ENCODE results near the gene ABCC1. TPM values are rescaled to one million over a fixed set of nuclear protein-coding genes. Genes with fewer than 3 reads are reported as not detected.
"Not testable (repeated sequence)": the region's sequence is repeated elsewhere in the genome, so short reads cannot be mapped to it uniquely, and the experiment has no call there.

The ABCC1 gene
- polyA plus RNA-seq, 1 experiment: 69.7 TPM

GRCh38 chr16:15928261-15929104, 20.9 kb upstream of the ABCC1 start:
- no peaks in the 10 kb centered on the region for H3K9me3 ChIP-seq (ENCODE audit: control insufficient read depth, insufficient read depth, low read length)
- CTCF ChIA-PET: interaction anchor here (1.5 kb wide), 1 partner anchor 53 kb away, joined by 3 read pairs; no protein-coding TSS in a partner anchor

GRCh38 chr16:15932939-15933338, 16.5 kb upstream of the ABCC1 start:
- no peak for TF ChIP-seq CTCF (IDR thresholded peaks at IDR 0.05; ENCODE audit: low read depth, low read length)
- H3K9me3 ChIP-seq (ENCODE audit: control insufficient read depth, insufficient read depth, low read length): no peaks in the 10 kb centered on the region
- POLR2A ChIA-PET: no interaction called here
- CTCF ChIA-PET: no interaction called here
- H3K27ac ChIP-seq (ENCODE audit: low read depth, low read length): no peak overlapping the region
- H3K4me3 ChIP-seq (ENCODE audit: low read depth, low read length): no peak overlapping the region
- H3K27me3 ChIP-seq (ENCODE audit: control insufficient read depth, insufficient read depth, low read length): no peaks in the 10 kb centered on the region
- DNase-seq (ENCODE audit: low read depth, low spot score): no peak

More at GRCh38 chr16:15928261-15929104, 20.9 kb upstream of the ABCC1 start:
- no peak overlapping the region for H3K27ac ChIP-seq (ENCODE audit: low read depth, low read length)
- no peaks in the 10 kb centered on the region for H3K27me3 ChIP-seq (ENCODE audit: control insufficient read depth, insufficient read depth, low read length)
- no peak overlapping the region for H3K4me3 ChIP-seq (ENCODE audit: low read depth, low read length)
- no peak for DNase-seq (ENCODE audit: low read depth, low spot score)
- TF ChIP-seq CTCF (IDR thresholded peaks at IDR 0.05; ENCODE audit: low read depth, low read length): no peak
- POLR2A ChIA-PET: interaction anchor here (0.6 kb wide), 1 partner anchor 35 kb away, joined by 3 read pairs; no protein-coding TSS in a partner anchor

GRCh38 chr16:15933781-15934180, 15.6 kb upstream of the ABCC1 start:
- Histone ChIP-seq H3K27ac (ENCODE audit: low read depth, low read length) (no peak overlapping the region), H3K27me3 (ENCODE audit: control insufficient read depth, insufficient read depth, low read length) (no peaks in the 10 kb centered on the region), H3K9me3 (ENCODE audit: control insufficient read depth, insufficient read depth, low read length) (no peaks in the 10 kb centered on the region), H3K4me3 (ENCODE audit: low read depth, low read length) (no peak overlapping the region)
- DNase-seq (ENCODE audit: low read depth, low spot score): no peak
- CTCF ChIA-PET: no interaction called here
- TF ChIP-seq CTCF (IDR thresholded peaks at IDR 0.05; ENCODE audit: low read depth, low read length): no peak
- POLR2A ChIA-PET: no interaction called here

GRCh38 chr16:15934991-15935390, 14.4 kb upstream of the ABCC1 start:
- Histone ChIP-seq H3K27ac (ENCODE audit: low read depth, low read length) (no peak overlapping the region), H3K4me3 (ENCODE audit: low read depth, low read length) (no peak overlapping the region), H3K27me3 (ENCODE audit: control insufficient read depth, insufficient read depth, low read length) (no peaks in the 10 kb centered on the region), H3K9me3 (ENCODE audit: control insufficient read depth, insufficient read depth, low read length) (no peaks in the 10 kb centered on the region)
- no peak for DNase-seq (ENCODE audit: low read depth, low spot score)
- ChIA-PET POLR2A (no interaction called here), CTCF (no interaction called here)
- no peak for TF ChIP-seq CTCF (IDR thresholded peaks at IDR 0.05; ENCODE audit: low read depth, low read length)

GRCh38 chr16:15936809-15937208, 12.6 kb upstream of the ABCC1 start:
- DNase-seq (ENCODE audit: low read depth, low spot score); H3K4me3 ChIP-seq (ENCODE audit: low read depth, low read length); H3K9me3 ChIP-seq (ENCODE audit: control insufficient read depth, insufficient read depth, low read length); H3K27me3 ChIP-seq (ENCODE audit: control insufficient read depth, insufficient read depth, low read length); POLR2A ChIA-PET; H3K27ac ChIP-seq (ENCODE audit: low read depth, low read length): not testable (repeated sequence)
- CTCF ChIA-PET: interaction anchor here (0.6 kb wide), 1 partner anchor 191 kb away, joined by 9 read pairs; no protein-coding TSS in a partner anchor

Data from AG04450 (cell line).